Thoracic aorta (tissue), 2 donors: ENCODE measurements around the gene IGFL2. TPM values are rescaled to one million over a fixed set of nuclear protein-coding genes. Genes with fewer than 3 reads are reported as not detected.

Source experiments
- ATAC-seq: fragments of 150-250 bp; one replicate; pipeline ENCODE4 v1.8.0; 2017; ENCODE audit warnings: low read depth; ENCODE audit not compliant: insufficient number of reproducible peaks, low FRiP score
- DNase-seq: peaks from one replicate; pipeline ENCODE4 v3.0.0-alpha.2; 2020; ENCODE audit warnings: low spot score
- H3K27ac ChIP-seq, 2 donors: fragments of 200-600 bp; sonication (generic); 1 replicate in 1 of 2; 2 replicates in 1 of 2; pipeline ENCODE4 v1.5.1; 2016; ENCODE audit warnings: mild to moderate bottlenecking in 2 of 2, moderate library complexity in 2 of 2
- H3K27me3 ChIP-seq: fragments of 200-600 bp; sonication (generic); replicated peaks from 2 replicates; pipeline ENCODE4 v1.6.0; 2016; ENCODE audit warnings: mild to moderate bottlenecking; ENCODE audit not compliant: insufficient read depth
- H3K36me3 ChIP-seq: fragments of 200-600 bp; sonication (generic); one replicate; pipeline ENCODE4 v1.5.1; 2016
- H3K4me1 ChIP-seq, 2 donors: fragments of 200-600 bp; sonication (generic); 1 replicate in 1 of 2; 2 replicates in 1 of 2; pipeline versions ENCODE4 v1.5.1 to v1.6.0; 2016; ENCODE audit warnings: low read depth in 2 of 2, mild to moderate bottlenecking in 1 of 2; ENCODE audit not compliant: control insufficient read depth in 1 of 2
- H3K4me3 ChIP-seq: fragments of 200-600 bp; sonication (generic); 2 replicates; pipeline ENCODE4 v1.5.1; 2016; ENCODE audit warnings: mild to moderate bottlenecking
- H3K9me3 ChIP-seq: fragments of 200-600 bp; sonication (generic); 2 replicates; pipeline ENCODE4 v1.5.1; 2016
- CTCF ChIP-seq: fragments of 200-600 bp; sonication (generic); IDR thresholded peaks from one replicate; pipeline ENCODE4 v1.5.1; 2019; ENCODE audit warnings: antibody characterized with exemption
- total RNA-seq, 2 donors: library from RNA; depleted of rRNA; stranded (reverse); fragments of >200 nt; gene quantifications; one replicate each; pipeline versions ENCODE4 v1.1.0 to v1.2.3, GENCODE V29; 2016

IGFL2 gene
- total RNA-seq, 2 donors from 2014 or later, result 0.54 to 0.85 TPM

- no peak for TF ChIP-seq CTCF
Measured at GRCh38 chr19:46141421-46141820, 6.6 kb upstream of the IGFL2 start.

GRCh38 chr19:46142294-46142693 lies 5.7 kb upstream of the IGFL2 start:
- DNase-seq, result no peak
- no peak for TF ChIP-seq CTCF
- Histone ChIP-seq H3K4me3 (no peak overlapping the region), H3K9me3 (no peaks in the 10 kb centered on the region), H3K27me3 (peaks cover 2% of the 10 kb centered on the region), H3K36me3 (no peaks in the 10 kb centered on the region), H3K4me1 (no peaks in the 10 kb centered on the region), H3K27ac (no peak overlapping the region)
- no peak for ATAC-seq

More at GRCh38 chr19:46141421-46141820, 6.6 kb upstream of the IGFL2 start:
- no peaks in the 10 kb centered on the region for H3K27me3 ChIP-seq
- no peaks in the 10 kb centered on the region for H3K36me3 ChIP-seq
- DNase-seq (no peak), ATAC-seq (no peak)
- H3K4me1 ChIP-seq, result no peaks in the 10 kb centered on the region
- no peaks in the 10 kb centered on the region for H3K9me3 ChIP-seq
- H3K4me3 ChIP-seq, result no peak overlapping the region
- H3K27ac ChIP-seq, result no peak overlapping the region

GRCh38 chr19:46144756-46145155 lies 3.3 kb upstream of the IGFL2 start:
- no peak for TF ChIP-seq CTCF
- Histone ChIP-seq H3K9me3 (no peaks in the 10 kb centered on the region), H3K4me3 (no peak overlapping the region), H3K36me3 (no peaks in the 10 kb centered on the region), H3K4me1 (no peaks in the 10 kb centered on the region), H3K27me3 (peaks cover 4% of the 10 kb centered on the region), H3K27ac (no peak overlapping the region)
- DNase-seq, result no peak
- ATAC-seq, result no peak

GRCh38 chr19:46147166-46147740 lies 785 bp upstream of the IGFL2 start:
- Histone ChIP-seq H3K27ac (no peak overlapping the region), H3K9me3 (no peaks in the 10 kb centered on the region), H3K4me1 (no peaks in the 10 kb centered on the region), H3K36me3 (no peaks in the 10 kb centered on the region), H3K27me3 (peaks cover 4% of the 10 kb centered on the region), H3K4me3 (no peak overlapping the region)
- no peak for TF ChIP-seq CTCF
- no peak for DNase-seq
- no peak for ATAC-seq

- TF ChIP-seq CTCF, result no peak
- DNase-seq (no peak), ATAC-seq (no peak)
- Histone ChIP-seq H3K4me3 (no peak overlapping the region), H3K27ac (no peak overlapping the region), H3K9me3 (no peaks in the 10 kb centered on the region), H3K36me3 (no peaks in the 10 kb centered on the region), H3K27me3 (peaks cover 10% of the 10 kb centered on the region), H3K4me1 (no peaks in the 10 kb centered on the region)
Measured at GRCh38 chr19:46150606-46151005, 2.6 kb downstream of the IGFL2 start.
